HG03196 (cell line): ENCODE data around the gene HSPA4L.
A peak's percentile ranks its signal among the peaks of the same experiment; 100 is the strongest.

ENCODE experiments used
- ATAC-seq: cut with Tn5 transposase; IDR thresholded peaks from one replicate; pipeline ENCODE4 v1.9.1; 2021; ENCODE audit not compliant: unreplicated experiment

HSPA4L gene

DNA sequence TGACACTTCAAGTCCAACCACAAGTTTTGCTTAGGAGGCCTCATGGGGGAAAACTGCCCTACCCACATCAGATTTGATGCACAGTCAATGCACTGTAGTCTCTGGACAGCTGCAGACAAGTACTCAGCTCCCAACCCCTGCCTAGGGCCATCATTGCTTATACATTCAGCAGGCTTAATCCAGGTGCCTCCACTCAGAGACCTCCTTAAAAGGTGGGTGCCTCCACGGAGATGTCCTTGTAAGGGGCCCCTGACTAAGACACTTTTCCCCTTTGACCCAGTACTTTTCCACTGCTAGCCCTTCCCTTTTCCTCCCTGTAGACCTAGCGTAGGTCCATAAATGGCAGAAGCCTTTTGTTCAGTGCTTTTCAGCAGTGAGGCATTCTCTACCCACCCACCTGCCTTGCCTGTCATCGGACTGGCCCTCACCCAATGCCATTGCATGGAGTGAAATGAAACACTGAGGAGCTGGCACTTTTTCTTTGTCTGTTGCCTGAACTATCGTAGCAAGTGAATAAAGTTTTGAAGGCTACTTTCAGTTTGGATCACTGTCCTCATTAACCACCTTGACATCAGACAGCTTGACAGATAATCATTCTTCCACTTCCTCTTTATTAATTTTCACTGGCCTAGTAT, 74.8 kb downstream of the HSPA4L start:
- peak; percentile 75 for ATAC-seq

DNA sequence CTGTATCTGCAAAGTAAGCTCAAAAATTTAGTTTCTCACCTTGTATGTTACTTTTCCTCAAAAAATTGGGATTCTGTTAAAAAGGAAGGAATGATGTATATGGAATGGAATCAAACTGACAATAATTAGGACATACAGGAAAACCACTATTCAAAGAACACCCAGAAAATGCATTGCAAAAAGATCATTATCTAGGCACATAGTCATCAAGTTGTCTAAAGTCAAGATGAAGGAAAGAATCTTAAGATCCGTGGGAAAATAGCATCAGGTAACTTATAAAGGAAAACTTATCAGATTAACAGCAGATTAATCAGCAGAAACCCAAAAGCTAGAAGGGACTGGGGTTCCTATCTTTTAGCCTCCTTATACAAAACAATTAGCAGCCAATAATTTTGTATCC, 75.5 kb downstream of the HSPA4L start:
- ATAC-seq: no peak

- ATAC-seq: no peak
Measured at GRCh38 chr4:127868196-127868595, 86.1 kb downstream of the HSPA4L start.

- ATAC-seq: no peak
Measured at GRCh38 chr4:127870281-127870680, 88.2 kb downstream of the HSPA4L start.

DNA sequence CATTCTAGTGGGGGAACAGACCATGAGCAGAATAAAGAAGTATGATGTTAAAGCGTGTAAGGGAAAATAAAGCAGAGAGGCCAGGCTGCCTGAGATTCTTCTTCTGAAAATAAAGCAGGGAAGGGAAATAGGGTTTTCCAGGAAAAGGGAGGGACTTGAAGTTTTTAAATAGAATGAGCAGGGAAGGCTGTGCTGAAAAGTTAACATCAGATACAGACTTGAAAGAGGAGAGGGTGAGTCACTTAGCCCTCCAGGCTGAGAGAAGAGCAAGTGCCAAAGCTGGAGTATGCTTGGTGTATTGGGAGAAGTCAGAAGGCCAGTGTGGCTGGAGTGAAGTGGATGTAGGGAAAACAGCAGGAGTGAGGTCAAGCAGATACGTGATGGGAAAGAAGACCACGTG, 88.6 kb downstream of the HSPA4L start:
- ATAC-seq: no peak

GRCh38 chr4:127875791-127876190, 93.7 kb downstream of the HSPA4L start:
- ATAC-seq: no peak

GRCh38 chr4:127880763-127881562, 98.8 kb downstream of the HSPA4L start, which contains the start of gene PLK4:
Gene PLK4, plus strand, starts transcription at chr4:127880893. Its CDS starts 242 bp downstream, at chr4:127881135.
- peak; percentile 98 for ATAC-seq

DNA sequence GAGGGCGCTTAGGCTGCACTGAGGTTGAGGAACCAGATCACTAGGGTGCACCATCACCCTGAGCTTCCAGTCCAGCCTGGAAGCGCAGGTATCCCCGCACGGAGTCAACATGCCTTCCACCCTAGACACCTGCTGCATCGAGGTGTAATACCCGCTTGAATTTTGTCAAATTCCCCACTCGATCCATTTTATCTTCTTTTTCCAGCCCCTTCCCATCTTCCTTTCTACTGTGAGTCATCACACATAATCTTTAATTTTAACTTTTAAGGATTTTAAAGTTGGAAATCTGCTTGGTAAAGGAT, 99.4 kb downstream of the HSPA4L start:
- ATAC-seq: peak; percentile 35

DNA sequence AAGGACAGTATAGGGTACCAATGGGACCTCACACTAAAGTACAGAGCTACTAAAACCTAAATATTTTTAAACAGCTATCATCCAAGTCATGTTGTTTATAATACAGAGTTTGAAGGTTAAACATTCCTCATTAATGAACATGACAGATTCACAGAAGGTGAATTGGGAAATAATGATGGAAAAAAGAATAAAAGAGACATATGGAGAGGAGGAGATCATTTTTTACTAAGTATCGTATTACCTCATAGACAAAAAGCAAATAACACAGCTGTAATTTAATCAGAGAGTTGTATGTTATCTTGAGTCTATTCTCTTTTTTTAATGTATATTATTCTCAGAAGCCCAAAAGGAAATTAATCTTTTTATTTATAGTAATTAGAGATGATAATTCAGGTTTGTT, 106.4 kb downstream of the HSPA4L start:
- ATAC-seq: no peak

- no peak for ATAC-seq
Measured at GRCh38 chr4:127889903-127890302, 107.8 kb downstream of the HSPA4L start.
